GM18526 (cell line): ENCODE results near the gene WDR3.

Experiments used
- POLR2A ChIP-seq: IDR thresholded peaks from 3 replicates; pipeline ENCODE4 v1.6.1; 2011; ENCODE audit not compliant: insufficient read length; ENCODE audit errors: extremely low read depth

Gene WDR3

GRCh38 chr1:117928881-117929342 lies 627 bp upstream of the WDR3 start:
- no peak for TF ChIP-seq POLR2A

GRCh38 chr1:117930173-117930447 lies 571 bp downstream of the WDR3 start:
- TF ChIP-seq POLR2A, result no peak

GRCh38 chr1:117930484-117930883 lies 945 bp downstream of the WDR3 start:
- no peak for TF ChIP-seq POLR2A

- no peak for TF ChIP-seq POLR2A
These were observed 3.0 kb downstream of the WDR3 start for GRCh38 chr1:117932576-117932975.

GRCh38 chr1:117933769-117934168 lies 4.2 kb downstream of the WDR3 start:
- TF ChIP-seq POLR2A, result no peak

GRCh38 chr1:117942293-117942692 lies 12.8 kb downstream of the WDR3 start:
- no peak for TF ChIP-seq POLR2A

- TF ChIP-seq POLR2A, result no peak
These were observed 22.8 kb downstream of the WDR3 start for GRCh38 chr1:117952386-117952785.

- no peak for TF ChIP-seq POLR2A
These were observed 29.8 kb downstream of the WDR3 start for GRCh38 chr1:117959364-117959763.

- TF ChIP-seq POLR2A, result no peak
These were observed 34.9 kb downstream of the WDR3 start for GRCh38 chr1:117964290-117965038.

- no peak for TF ChIP-seq POLR2A
These were observed 37.9 kb downstream of the WDR3 start for GRCh38 chr1:117967477-117967876.

- no peak for TF ChIP-seq POLR2A
These were observed 38.3 kb downstream of the WDR3 start for GRCh38 chr1:117967881-117968280.

GRCh38 chr1:117970252-117970651 lies 40.7 kb downstream of the WDR3 start:
- TF ChIP-seq POLR2A, result no peak

- no peak for TF ChIP-seq POLR2A
These were observed 42.2 kb downstream of the WDR3 start for GRCh38 chr1:117971777-117972176.

GRCh38 chr1:117976381-117976780 lies 46.8 kb downstream of the WDR3 start:
- no peak for TF ChIP-seq POLR2A

- no peak for TF ChIP-seq POLR2A
These were observed 52.1 kb downstream of the WDR3 start for GRCh38 chr1:117981455-117982192.

GRCh38 chr1:117985239-117985638 lies 55.7 kb downstream of the WDR3 start:
- TF ChIP-seq POLR2A, result no peak

GRCh38 chr1:117985973-117986372 lies 56.4 kb downstream of the WDR3 start:
- no peak for TF ChIP-seq POLR2A

GRCh38 chr1:118004312-118004711 lies 74.8 kb downstream of the WDR3 start:
- TF ChIP-seq POLR2A, result no peak
